IPS-NIHi11 (cell line): ENCODE measurements around the gene MAN2A2.
"Not testable (repeated sequence)": the region's sequence is repeated elsewhere in the genome, so short reads cannot be mapped to it uniquely, and the experiment has no call there.

Source experiments
- DNase-seq: peaks from one replicate; pipeline ENCODE4 v3.0.0; 2012; ENCODE audit warnings: mixed read lengths, low spot score

Gene MAN2A2

DNA sequence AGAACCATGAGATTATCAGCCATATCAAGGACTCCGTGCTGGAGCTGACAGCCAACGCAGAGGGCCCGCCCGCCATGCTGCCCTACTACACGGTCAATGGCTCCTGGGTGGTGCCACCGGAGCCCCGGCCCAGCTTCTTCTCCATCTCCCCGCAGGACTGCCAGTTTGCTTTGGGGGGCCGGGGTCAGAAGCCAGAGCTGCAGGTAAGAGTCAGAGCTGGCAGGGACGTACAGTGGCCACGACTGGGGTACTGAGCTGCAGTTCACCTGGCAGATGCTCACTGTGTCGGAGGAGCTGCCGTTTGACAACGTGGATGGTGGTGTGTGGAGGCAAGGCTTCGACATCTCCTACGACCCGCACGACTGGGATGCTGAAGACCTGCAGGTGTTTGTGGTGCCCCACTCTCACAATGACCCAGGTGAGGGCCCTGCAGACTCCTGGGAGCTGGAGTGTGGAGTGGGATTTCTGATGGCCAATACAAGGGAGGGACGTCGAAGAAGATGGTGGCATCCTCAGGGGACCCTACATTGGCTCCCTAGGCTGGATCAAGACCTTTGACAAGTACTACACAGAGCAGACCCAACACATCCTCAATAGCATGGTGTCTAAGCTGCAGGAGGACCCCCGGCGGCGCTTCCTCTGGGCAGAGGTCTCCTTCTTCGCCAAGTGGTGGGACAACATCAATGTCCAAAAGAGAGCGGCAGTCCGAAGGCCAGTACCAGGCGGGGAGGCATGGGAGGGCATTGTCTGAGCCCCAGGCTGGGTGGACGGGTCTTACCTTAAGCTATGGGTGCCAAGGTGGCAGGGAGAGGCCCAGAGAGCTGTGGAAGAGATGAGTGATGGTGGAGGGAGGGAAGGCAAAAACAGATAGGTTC is 2.4 kb downstream of the MAN2A2 start:
- DNase-seq, result no peak

DNA sequence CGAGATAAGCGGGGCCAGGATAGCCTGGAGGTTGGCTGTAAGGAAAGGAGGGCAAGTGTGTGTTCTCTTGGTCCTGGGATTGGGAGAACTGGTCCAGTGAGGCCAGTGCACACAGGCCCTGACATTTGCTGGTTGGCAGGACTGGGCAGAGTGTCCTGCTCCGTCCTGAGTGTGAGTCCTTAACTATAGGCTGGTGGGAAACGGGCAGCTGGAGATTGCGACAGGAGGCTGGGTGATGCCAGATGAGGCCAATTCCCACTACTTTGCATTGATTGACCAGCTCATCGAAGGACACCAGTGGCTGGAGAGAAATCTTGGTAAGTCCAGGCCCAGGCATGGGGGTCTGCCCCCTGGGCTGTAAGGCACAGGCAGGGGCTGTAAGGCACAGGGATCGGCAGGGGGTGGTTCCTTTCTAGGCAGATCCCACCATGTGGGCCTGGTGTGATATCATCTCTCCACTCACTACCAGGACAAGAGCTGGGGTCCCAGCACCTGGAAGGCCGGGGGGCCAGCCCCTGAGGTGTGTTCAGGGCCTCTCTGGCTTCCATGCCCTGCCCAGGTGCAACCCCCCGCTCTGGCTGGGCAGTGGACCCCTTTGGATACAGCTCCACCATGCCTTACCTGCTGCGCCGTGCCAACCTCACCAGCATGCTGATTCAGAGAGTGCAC is 3.2 kb downstream of the MAN2A2 start:
- DNase-seq, result no peak

DNA sequence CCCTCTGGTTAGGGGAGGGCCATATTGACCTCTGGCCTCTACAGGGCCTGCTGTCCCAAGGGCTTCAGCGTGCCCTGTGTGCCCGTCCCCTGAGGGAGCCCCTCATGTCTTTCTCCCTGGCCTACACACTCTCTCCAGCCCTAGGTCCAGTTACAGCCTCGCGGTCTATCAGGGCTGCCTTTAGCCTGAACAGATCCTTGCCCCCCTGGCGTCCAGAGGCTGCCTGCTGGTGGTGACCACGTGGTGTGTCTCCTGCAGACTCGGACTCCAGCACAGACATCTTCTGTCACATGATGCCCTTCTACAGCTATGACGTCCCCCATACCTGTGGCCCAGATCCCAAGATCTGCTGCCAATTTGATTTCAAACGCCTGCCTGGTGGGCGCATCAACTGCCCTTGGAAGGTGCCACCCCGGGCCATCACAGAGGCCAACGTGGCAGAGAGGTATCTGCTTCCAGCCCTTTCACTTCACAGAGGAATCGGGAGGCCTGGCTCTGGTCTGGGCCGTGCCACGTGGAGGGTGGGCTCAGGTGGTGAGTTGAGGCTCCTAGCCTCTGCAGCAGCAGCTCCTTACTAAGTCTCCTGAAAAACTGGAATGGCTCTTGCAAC is 4.1 kb downstream of the MAN2A2 start:
- no peak for DNase-seq

DNA sequence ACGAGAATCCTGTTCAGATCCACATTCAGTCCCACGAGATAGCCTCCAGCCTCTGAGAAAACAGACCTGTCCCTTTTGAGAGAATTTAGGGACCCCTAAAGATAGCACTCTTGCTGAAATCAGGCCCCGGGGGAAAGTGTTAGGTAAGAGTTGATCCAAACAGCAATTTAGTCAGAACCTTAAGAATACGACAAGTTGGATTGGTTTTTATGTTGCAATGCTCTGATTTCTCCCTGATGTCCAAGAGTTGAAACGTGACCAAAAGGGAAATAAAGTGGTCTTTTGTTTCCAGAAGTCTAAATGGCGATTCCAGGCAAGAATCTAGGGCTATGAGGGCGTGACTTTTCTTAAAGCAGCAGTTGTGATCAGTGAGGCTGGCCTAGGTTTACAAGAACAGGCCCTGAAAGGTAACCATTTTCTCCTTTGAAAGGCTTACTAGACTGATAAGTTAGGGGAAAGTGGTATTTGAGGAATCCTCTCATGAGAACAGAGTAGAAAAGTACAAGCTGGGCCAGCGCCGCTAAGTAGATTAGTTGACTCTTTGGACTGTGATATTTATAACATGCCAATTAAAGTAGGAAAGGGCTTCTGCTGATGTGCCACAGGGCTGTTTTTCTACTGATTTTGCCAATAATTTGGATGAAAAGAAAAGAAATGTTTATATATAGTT is 4.9 kb downstream of the MAN2A2 start:
- DNase-seq, result no peak

DNA sequence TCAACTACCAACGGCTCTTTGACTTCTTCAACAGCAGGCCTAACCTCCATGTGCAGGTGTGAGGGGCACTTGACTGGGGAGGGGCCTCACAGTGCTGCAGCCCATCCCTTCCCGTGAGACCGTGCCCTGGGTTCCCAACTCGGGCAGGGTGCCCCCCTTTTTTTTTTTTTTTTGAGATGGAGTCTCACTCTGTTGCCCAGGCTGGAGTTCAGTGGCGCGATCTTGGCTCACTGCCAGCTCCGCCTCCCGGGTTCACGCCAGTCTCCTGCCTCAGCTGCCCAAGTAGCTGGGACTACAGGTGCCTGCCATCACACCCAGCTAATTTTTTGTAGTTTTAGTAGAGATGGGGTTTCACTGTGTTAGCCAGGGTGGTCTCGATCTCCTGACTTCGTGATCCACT is 6.3 kb downstream of the MAN2A2 start:
- DNase-seq, result not testable (repeated sequence)

DNA sequence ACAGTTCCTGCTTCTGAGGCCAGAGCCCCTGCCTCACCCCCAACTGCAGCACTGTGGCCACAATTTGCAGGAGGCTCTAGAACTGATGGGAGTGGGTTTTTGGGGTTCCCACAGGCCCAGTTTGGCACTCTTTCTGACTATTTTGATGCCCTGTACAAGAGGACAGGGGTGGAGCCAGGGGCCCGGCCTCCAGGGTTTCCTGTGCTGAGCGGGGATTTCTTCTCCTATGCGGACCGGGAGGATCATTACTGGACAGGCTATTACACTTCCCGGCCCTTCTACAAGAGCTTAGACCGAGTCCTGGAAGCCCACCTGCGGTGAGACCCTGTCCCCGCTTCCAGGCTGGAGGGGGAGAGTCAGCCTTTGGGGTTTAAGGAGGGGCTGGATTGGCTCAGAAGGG is 6.9 kb downstream of the MAN2A2 start:
- no peak for DNase-seq

DNA sequence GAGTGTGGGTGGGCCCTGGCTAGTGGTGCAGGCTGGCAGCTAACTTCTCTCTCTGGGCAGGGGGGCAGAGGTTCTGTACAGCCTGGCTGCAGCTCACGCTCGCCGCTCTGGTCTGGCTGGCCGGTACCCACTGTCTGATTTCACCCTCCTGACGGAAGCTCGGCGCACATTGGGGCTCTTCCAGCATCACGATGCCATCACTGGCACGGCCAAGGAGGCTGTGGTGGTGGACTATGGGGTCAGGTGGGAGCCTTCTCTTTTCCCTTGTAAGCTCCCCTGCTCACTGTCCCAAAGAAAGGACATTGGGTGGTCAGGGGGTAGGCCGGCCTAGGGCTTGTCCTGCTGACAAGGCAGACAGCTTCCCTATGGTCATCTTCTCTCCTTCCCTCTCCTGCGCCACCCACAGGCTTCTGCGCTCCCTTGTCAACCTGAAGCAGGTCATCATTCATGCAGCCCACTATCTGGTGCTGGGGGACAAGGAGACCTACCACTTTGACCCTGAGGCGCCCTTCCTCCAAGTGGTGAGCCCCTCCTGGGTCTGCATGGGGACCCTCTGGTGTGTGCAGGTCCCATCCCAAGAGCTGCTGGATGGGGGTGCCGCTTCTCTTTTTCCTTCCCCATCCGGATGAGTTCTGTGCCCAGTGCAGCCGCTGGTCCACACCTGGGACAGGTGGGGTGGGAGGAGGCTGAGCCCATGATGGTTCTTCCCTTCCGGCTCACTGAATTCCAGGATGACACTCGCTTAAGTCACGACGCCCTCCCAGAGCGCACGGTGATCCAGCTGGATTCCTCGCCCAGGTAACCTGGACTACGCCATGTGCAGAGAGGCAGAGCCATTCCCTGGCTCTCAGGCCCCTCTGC is 7.6 kb downstream of the MAN2A2 start:
- DNase-seq, result no peak

DNA sequence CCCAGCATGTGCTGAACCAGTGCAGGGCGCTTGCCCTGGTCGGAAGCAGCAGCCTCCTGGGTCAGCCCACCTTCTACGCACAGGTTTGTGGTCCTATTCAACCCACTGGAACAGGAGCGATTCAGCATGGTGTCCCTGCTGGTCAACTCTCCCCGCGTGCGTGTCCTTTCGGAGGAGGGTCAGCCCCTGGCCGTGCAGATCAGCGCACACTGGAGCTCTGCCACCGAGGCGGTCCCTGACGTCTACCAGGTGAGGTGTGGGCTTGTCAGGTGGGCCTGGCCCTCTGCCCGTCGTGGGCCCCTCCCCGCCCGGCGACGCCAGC is 8.2 kb downstream of the MAN2A2 start:
- DNase-seq, result no peak

DNA sequence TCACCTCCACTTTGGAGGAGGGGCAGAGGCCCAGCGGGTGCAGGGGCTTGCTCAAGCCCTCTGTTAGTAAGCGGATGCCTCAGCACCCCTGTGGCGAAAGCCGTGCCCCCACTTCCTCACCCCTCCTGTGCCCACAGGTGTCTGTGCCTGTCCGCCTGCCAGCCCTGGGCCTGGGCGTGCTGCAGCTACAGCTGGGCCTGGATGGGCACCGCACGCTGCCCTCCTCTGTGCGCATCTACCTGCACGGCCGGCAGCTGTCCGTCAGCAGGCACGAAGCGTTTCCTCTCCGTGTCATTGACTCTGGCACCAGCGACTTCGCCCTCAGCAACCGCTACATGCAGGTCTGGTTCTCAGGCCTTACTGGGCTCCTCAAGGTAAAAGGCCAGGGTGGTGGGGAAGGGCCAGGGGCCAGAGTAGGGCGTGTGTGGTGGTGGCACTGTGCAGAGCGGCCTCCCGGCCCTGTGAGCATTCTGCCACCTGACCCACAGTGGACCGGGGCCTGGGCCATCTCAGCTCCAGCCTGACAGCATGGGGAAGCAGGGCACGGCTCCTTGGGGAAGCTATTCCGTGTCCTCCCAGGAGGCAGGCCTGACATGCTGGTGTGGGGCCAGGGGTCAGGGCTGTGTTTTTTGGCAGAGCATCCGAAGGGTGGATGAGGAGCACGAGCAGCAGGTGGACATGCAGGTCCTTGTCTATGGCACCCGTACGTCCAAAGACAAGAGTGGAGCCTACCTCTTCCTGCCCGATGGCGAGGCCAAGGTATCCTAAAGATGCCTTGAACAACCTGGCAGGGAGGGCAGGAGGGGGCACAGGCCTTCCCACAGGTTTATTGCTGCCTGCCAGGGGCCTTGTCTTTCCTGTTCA is 9.0 kb downstream of the MAN2A2 start:
- DNase-seq, result no peak

DNA sequence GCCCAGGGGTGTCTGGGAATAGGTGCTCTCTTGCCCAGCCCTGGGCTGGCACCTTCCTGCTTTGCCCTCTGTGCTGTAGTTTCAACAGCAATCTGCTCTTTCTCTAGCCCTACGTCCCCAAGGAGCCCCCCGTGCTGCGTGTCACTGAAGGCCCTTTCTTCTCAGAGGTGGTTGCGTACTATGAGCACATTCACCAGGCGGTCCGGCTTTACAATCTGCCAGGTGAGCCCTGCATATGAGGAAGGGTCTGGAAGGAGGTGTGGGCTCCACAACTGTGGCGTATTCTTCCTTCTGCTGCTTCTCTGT is 9.6 kb downstream of the MAN2A2 start:
- DNase-seq, result no peak

DNA sequence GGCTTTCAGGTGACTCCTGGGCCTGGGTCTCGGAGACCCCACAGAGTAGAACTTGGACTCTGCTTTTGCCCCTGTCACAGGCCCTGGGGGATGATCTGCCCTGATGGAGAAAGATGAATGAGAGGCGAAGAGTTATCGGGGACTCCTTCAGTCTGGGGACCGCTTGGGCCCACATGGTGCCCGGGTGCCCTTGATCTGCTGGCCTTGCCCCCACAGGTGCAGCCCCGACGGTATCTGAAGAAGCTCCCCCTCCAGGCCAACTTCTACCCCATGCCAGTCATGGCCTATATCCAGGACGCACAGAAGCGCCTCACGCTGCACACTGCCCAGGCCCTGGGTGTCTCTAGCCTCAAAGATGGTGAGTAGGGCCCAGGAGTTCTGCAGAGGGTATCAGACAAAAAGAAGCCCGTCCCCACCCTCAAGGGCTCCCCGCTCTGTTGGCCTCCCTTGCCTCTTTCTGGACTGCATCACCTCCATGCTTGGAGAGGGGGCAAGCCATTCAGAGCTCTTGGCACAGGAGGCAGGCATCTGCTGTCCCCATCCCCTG is 10.4 kb downstream of the MAN2A2 start:
- DNase-seq, result no peak

DNA sequence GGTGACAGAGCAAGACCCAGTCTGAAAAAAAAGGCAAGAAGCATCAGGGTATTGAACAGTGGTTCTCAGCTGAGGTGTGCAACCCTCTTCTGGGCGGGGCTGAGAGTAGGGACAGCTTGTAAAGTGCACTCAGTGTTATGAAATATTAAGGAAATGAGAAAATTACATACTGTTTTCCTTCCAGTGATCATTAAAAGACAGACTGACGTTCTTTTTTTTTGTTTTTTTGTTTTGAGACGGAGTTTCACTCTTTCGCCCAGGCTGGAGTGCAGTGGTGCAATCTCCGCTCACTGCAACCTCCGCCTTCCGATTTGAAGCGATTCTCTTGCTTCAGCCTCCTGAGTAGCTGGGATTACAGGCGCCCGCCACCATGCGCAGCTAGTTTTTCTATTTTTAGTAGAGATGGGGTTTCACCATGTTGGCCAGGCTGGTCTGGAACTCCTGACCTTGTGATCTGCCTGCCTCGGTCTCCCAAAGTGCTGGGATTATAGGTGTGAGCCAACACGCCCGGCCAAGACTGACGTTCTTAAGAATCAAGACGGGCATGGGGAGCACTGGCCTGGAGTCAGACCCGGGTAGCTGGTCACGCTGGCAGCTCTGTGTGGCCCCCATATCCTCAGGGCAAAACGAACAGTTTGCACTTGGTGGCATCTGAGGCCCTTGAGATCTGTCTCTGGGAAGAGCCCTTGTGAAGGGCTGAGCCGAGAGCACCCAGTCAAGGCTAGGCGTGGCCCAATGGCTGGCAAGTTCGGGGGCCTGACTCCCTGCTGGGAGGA is 11.4 kb downstream of the MAN2A2 start:
- DNase-seq, result no peak

DNA sequence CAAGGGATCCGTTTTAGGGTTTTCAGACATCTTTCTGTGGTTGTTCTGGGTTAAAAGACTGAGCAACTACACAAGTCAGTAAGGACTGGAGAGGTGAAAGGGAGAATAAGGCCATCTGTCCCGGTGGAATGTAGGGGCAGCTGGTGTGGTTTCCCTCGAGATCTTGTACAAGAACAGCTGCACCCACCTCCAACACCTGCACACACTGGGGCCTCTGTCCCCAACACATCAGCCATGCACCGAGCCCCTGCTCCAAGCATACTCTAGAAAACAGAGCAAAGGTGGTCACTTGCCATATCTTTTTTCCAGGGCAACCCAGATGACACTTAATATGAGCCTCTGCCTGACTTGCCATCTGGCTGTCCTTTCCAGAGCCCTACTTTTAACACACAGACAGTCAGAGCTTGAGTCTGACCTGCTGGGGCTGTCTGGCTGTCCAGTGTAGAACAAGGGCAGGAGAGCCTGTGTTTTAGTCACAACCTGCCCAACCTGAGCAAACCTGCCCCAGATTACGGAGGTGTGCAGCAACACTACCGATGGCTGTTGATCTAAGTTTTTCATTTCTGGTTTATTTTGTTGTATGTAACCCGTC is 12.2 kb downstream of the MAN2A2 start:
- no peak for DNase-seq

DNA sequence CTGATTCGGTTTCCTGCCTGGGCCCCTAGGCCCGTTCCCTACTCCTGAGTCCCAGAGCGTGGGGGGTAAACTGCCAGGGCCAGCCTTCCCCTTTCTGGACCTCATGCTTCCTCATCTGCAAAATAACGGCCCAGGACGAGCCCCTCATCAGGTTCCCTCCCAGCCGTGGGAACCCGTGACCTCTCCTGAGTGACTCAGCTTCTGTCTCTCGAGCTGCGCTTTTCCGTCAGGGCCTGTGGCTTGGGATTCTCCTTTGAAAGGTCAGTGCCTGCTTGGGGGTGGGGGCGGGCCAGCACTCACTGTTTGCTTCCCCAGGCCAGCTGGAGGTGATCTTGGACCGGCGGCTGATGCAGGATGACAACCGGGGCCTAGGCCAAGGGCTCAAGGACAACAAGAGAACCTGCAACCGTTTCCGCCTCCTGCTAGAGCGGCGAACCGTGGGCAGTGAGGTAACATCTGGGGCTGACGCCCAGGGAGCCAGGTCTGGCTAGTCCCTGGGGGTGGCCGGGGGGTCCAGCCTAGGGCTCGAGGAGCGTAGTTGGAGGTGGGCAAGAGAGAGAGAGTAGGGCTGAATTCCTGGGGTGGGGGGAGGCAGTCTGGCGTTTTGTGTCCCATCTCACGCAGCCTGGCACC is 12.8 kb downstream of the MAN2A2 start:
- no peak for DNase-seq

DNA sequence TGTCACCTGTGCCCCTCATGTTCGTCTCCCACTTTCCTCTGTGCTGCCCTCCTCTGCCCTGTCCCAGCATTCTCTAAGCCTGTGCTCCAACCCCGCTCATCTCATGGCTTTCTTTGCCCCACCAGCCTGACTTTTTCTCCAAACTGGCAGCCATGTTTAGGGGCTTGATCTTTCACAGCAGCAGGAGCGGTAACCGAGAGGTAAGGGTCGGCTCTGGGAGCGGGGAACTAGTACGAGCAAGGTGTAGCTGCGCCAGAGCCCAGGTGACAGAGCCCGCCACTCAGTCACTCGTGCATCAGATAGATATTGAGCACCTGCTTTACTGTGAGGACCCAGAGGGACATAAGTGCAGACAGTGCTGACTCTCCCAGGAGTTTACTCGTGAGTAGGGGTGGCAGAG is 13.4 kb downstream of the MAN2A2 start:
- no peak for DNase-seq

DNA sequence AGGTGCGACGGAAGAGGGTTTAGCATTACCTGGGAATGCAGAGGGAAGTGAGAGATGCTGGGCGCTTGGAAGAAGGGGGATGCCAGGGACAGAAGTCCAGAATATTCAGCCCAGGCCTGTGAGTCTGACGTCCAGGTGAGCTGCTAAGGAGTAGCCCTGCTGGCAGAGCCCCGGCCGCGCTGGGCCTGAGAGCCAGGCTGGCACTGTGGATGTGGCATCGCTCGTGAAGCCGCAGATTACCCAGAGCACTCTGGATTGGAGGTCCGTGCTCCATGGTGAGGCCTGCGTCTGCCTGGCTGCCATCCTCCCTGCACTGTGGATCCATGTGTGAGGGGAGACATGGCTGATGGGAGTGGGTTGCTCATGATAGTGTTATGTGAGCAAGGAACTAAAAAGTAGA is 14.5 kb downstream of the MAN2A2 start:
- DNase-seq, result no peak

DNA sequence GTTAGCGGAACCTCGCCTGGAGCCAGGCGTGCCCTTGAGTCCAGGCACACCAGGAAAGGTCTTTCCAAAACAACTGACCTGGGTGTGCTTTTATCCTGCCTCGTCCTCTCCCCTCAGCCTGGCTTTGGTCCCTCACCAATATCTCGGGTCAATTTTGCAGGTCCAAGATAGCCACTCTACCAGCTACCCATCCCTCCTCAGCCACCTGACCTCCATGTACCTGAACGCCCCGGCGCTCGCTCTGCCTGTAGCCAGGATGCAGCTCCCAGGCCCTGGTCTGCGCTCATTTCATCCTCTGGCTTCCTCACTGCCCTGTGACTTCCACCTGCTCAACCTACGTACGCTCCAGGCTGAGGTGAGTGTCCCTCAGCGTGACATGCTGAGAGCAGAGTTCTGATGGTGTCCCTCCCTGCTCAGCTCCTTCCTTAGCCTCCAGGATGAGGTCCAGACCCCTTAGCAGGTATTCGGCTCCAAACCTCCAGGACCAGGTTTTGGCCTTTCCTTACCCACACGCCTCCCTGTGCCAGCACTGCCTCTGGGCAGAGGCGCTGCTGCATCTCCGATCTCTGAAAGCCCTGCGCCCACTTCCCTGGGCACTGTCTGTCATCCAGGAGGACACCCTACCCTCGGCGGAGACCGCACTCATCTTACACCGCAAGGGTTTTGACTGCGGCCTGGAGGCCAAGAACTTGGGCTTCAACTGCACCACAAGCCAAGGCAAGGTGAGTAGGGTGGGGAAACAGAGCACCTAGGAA is 15.1 kb downstream of the MAN2A2 start:
- DNase-seq, result no peak

DNA sequence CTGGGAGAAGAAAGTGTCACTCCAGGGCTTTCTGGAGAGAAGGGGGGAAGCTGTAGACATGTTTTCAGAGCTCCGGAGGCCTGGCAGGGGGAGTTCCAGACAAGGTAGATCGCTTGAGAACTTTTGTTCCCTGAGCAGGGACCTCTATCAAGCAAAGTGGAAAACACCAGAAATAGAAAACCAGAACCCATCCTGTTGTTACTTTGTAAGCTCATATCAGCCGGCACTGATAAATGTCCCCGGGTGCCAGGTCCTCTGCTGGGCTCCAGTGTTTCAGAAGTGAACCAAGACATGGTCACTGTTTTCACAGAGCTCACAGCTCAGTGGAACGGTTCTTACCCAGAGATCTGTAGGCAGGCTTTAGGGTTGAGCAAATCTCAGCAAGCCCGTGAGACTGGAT is 15.7 kb downstream of the MAN2A2 start:
- DNase-seq, result no peak
